SK-N-SH treated with all-trans-retinoic acid at 6 μM for 48 hours (cell line): ENCODE measurements around the gene JOSD2.

Experiments
- GLIS3 ChIP-seq: fragments of 250-450 bp; sonication (Bioruptor Pico); IDR thresholded peaks from 2 replicates; pipeline ENCODE4 v1.5.0; 2020; ENCODE audit warnings: mild to moderate bottlenecking, moderate library complexity
- PPARA ChIP-seq: fragments of 250-450 bp; sonication (Bioruptor Pico); IDR thresholded peaks from 2 replicates; pipeline ENCODE4 v1.5.0; 2020; ENCODE audit warnings: mild to moderate bottlenecking, borderline replicate concordance
- ZFP3 ChIP-seq: fragments of 250-450 bp; sonication (Bioruptor Pico); IDR thresholded peaks from 2 replicates; pipeline ENCODE4 v1.5.0; 2020; ENCODE audit warnings: mild to moderate bottlenecking, moderate library complexity
- TF ChIP-seq, protein P1 (sequence below): fragments of 250-450 bp; sonication (Bioruptor Pico); IDR thresholded peaks from 2 replicates; pipeline ENCODE4 v1.5.1; 2021; ENCODE audit warnings: mild to moderate bottlenecking, moderate library complexity

DNA sequence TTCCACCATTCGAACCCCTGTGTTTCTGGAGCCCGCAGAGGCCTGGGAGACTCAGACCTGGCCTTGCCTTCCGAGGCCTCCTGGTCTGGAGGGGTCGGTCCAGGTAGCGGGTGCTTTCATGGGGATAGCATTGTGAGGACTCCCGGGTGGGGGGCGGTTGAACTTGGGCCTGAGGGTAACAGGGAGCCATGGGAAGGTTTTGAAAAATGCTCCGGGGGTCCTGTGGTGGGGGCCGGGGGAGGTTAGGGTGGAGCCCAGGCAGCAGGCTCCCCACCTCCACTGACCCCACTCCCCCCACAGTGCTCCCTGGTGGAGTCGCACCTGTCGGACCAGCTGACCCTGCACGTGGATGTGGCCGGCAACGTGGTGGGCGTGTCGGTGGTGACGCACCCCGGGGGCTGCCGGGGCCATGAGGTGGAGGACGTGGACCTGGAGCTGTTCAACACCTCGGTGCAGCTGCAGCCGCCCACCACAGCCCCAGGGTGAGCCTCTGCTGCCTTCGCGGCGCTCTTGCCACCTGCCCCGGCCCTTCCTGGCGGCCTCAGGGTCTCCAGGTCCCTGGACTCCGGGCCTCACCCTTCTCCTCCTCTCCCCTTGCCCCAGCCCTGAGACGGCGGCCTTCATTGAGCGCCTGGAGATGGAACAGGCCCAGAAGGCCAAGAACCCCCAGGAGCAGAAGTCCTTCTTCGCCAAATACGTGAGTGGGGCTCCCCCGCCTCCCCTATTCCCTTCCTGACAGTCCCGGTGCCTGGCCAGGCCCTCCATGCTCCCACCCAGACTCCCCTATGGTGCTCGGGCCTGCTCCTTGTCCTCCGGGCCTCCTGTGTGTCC is 30.5 kb downstream of the JOSD2 start:
- TF ChIP-seq, protein P1, sequence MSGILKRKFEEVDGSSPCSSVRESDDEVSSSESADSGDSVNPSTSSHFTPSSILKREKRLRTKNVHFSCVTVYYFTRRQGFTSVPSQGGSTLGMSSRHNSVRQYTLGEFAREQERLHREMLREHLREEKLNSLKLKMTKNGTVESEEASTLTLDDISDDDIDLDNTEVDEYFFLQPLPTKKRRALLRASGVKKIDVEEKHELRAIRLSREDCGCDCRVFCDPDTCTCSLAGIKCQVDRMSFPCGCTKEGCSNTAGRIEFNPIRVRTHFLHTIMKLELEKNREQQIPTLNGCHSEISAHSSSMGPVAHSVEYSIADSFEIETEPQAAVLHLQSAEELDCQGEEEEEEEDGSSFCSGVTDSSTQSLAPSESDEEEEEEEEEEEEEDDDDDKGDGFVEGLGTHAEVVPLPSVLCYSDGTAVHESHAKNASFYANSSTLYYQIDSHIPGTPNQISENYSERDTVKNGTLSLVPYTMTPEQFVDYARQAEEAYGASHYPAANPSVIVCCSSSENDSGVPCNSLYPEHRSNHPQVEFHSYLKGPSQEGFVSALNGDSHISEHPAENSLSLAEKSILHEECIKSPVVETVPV: no peak
- TF ChIP-seq PPARA (CRISPR knock-in tag): no peak
- TF ChIP-seq GLIS3: no peak
- no peak for TF ChIP-seq ZFP3 (CRISPR knock-in tag)
